ENCODE data around the gene POLA2. TPM values are rescaled to one million over a fixed set of nuclear protein-coding genes. Genes with fewer than 3 reads are reported as not detected.
A peak's percentile ranks its signal among the peaks of the same experiment; 100 is the strongest.

Gene POLA2
- total and polyA plus RNA-seq, 2 donors (not counting 1 experiment from before 2014, with no cell fraction given): 2.8 to 9.8 TPM

- TF ChIP-seq CTCF (conservative IDR thresholded peaks at IDR 0.05 in 1 of 2, IDR thresholded peaks at IDR 0.05 in 1 of 2; ENCODE audit: low read depth in 1 of 2, low read length in 2 of 2): no peak
- TF ChIP-seq EZH2 (IDR thresholded peaks at IDR 0.05; ENCODE audit: low read length, missing control alignments): no peak
- Histone ChIP-seq H3K27ac (ENCODE audit: insufficient read depth, low read length) (peak overlapping the region; percentile 77), H3K4me2 (ENCODE audit: extremely low read depth, insufficient read depth, low read length) (no peak overlapping the region), H3K4me3 (replicated peaks in 1 of 4; ENCODE audit: control extremely low read depth in 1 of 4, insufficient read depth in 1 of 4, low read depth in 3 of 4, low read length in 4 of 4) (no peak overlapping the region), H3K27me3 (ENCODE audit: control insufficient read depth, insufficient read depth, low read length) (no peaks in the 10 kb centered on the region), H3K36me3 (ENCODE audit: control insufficient read depth, insufficient read depth, low read length) (no peaks in the 10 kb centered on the region), H2AFZ (ENCODE audit: low read length) (no peak overlapping the region), H3K9me3 (ENCODE audit: control insufficient read depth, insufficient read depth, low read depth, low read length) (no peaks in the 10 kb centered on the region), H3K79me2 (ENCODE audit: control insufficient read depth, insufficient read depth, low read length) (no peaks in the 10 kb centered on the region), H3K9ac (ENCODE audit: insufficient read depth, low read length) (no peak overlapping the region), H4K20me1 (ENCODE audit: control insufficient read depth, extremely low read depth, insufficient read depth, low read length) (no peaks in the 10 kb centered on the region), H3K4me1 (ENCODE audit: control insufficient read depth, extremely low read depth, insufficient read depth, low read length) (peaks cover 18% of the 10 kb centered on the region)
- DNase-seq (ENCODE audit: low read depth in 2 of 2): peak in 1 of 2 donors; percentile 68
Observed at GRCh38 chr11:65278356-65278755, 16.6 kb downstream of the POLA2 start.

DNA sequence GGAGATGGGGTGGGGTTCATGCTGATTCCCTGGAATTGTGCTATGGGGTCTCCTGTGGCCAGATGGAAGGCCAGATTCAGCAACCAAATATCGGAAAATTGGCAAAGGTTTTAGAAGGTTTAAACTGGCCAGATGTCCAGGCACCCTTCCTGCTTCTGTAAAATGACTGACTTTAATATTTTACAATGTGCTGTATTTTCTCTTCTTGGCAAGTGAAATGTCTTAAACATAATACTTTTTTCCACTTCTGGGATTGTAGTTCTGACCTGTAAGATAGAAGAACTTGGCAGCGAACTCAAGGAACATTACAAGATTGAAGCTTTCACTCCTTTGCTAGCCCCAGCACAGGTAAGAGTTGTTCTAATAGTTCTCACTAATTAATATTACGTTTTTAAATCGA is 17.5 kb downstream of the POLA2 start:
- peak overlapping the region; percentile 77 for H3K27ac ChIP-seq (ENCODE audit: insufficient read depth, low read length)

DNA sequence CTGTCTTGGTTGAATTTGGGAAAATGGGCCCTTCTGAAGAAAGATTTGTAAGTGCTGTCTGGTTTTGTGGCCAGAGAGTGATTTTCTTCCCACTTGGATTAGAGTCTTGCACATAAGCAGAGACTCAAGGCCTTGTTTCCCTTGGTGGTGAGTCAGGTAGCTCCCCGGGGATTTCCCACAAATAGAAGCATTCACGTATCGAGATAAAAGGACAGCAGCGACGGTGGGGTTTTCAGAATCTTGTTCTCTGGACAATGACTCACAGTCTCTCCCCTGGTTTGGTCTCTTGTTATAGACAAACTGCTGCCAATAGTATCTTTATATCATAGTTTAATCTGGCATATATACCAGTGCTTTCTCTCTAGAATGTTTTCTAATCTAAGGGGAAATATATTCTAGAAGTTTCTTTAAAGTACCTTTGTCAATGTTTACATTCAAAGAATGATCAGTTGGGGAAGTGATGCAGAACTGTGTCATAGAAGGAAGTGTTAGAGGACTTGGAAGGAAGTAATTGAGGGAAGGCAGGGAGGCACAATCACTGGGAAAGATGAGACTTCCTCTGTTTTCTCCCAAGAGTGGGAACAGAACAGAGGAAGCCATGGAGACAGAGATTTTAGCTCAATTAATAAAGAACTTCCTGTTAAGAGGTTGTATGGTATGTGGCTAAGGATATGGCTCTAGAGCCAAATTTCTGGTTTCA is 18.1 kb downstream of the POLA2 start:
- no peaks in the 10 kb centered on the region for H3K79me2 ChIP-seq (ENCODE audit: control insufficient read depth, insufficient read depth, low read length)
- no peaks in the 10 kb centered on the region for H3K9me3 ChIP-seq (ENCODE audit: control insufficient read depth, insufficient read depth, low read depth, low read length)
- H3K4me2 ChIP-seq (ENCODE audit: extremely low read depth, insufficient read depth, low read length): no peak overlapping the region
- no peak overlapping the region for H2AFZ ChIP-seq (ENCODE audit: low read length)
- no peaks in the 10 kb centered on the region for H3K27me3 ChIP-seq (ENCODE audit: control insufficient read depth, insufficient read depth, low read length)
- no peak overlapping the region for H3K4me3 ChIP-seq (replicated peaks in 1 of 4; ENCODE audit: control extremely low read depth in 1 of 4, insufficient read depth in 1 of 4, low read depth in 3 of 4, low read length in 4 of 4)
- peaks cover 18% of the 10 kb centered on the region for H3K4me1 ChIP-seq (ENCODE audit: control insufficient read depth, extremely low read depth, insufficient read depth, low read length)
- no peaks in the 10 kb centered on the region for H4K20me1 ChIP-seq (ENCODE audit: control insufficient read depth, extremely low read depth, insufficient read depth, low read length)
- peak overlapping the region; percentile 77 for H3K27ac ChIP-seq (ENCODE audit: insufficient read depth, low read length)
- DNase-seq (ENCODE audit: low read depth in 2 of 2): peak; percentile 78 to 99
- no peak overlapping the region for H3K9ac ChIP-seq (ENCODE audit: insufficient read depth, low read length)
- no peak for TF ChIP-seq EZH2 (IDR thresholded peaks at IDR 0.05; ENCODE audit: low read length, missing control alignments)
- TF ChIP-seq CTCF (conservative IDR thresholded peaks at IDR 0.05 in 1 of 2, IDR thresholded peaks at IDR 0.05 in 1 of 2; ENCODE audit: low read depth in 1 of 2, low read length in 2 of 2): no peak
- H3K36me3 ChIP-seq (ENCODE audit: control insufficient read depth, insufficient read depth, low read length): no peaks in the 10 kb centered on the region

More for the DNA sequence above, 17.5 kb downstream of the POLA2 start:
- no peak for DNase-seq (ENCODE audit: low read depth in 2 of 2)
- Histone ChIP-seq H3K9ac (ENCODE audit: insufficient read depth, low read length) (no peak overlapping the region), H3K4me1 (ENCODE audit: control insufficient read depth, extremely low read depth, insufficient read depth, low read length) (peaks cover 18% of the 10 kb centered on the region), H3K9me3 (ENCODE audit: control insufficient read depth, insufficient read depth, low read depth, low read length) (no peaks in the 10 kb centered on the region), H2AFZ (ENCODE audit: low read length) (no peak overlapping the region), H3K27me3 (ENCODE audit: control insufficient read depth, insufficient read depth, low read length) (no peaks in the 10 kb centered on the region), H4K20me1 (ENCODE audit: control insufficient read depth, extremely low read depth, insufficient read depth, low read length) (no peaks in the 10 kb centered on the region), H3K4me2 (ENCODE audit: extremely low read depth, insufficient read depth, low read length) (no peak overlapping the region), H3K79me2 (ENCODE audit: control insufficient read depth, insufficient read depth, low read length) (no peaks in the 10 kb centered on the region), H3K36me3 (ENCODE audit: control insufficient read depth, insufficient read depth, low read length) (no peaks in the 10 kb centered on the region), H3K4me3 (replicated peaks in 1 of 4; ENCODE audit: control extremely low read depth in 1 of 4, insufficient read depth in 1 of 4, low read depth in 3 of 4, low read length in 4 of 4) (no peak overlapping the region)
- TF ChIP-seq CTCF (conservative IDR thresholded peaks at IDR 0.05 in 1 of 2, IDR thresholded peaks at IDR 0.05 in 1 of 2; ENCODE audit: low read depth in 1 of 2, low read length in 2 of 2): no peak
- no peak for TF ChIP-seq EZH2 (IDR thresholded peaks at IDR 0.05; ENCODE audit: low read length, missing control alignments)
